HG03565 (cell line): ENCODE results near the gene ADISSP.
"Not testable (repeated sequence)": the region's sequence is repeated elsewhere in the genome, so short reads cannot be mapped to it uniquely, and the experiment has no call there.

Experiments
- ATAC-seq: cut with Tn5 transposase; IDR thresholded peaks from one replicate; pipeline ENCODE4 v1.9.1; 2021; ENCODE audit warnings: mild to moderate bottlenecking, moderate library complexity; ENCODE audit not compliant: unreplicated experiment

Gene ADISSP

GRCh38 chr20:3798373-3798768 lies 30.8 kb upstream of the ADISSP start:
- ATAC-seq, result no peak

GRCh38 chr20:3797592-3798372 lies 30.2 kb upstream of the ADISSP start:
- ATAC-seq, result no peak

GRCh38 chr20:3797226-3797545 lies 29.6 kb upstream of the ADISSP start:
- no peak for ATAC-seq

GRCh38 chr20:3796477-3797225 lies 29.1 kb upstream of the ADISSP start:
- ATAC-seq, result no peak

GRCh38 chr20:3795511-3796468 lies 28.2 kb upstream of the ADISSP start, which contains the start of gene CDC25B:
TSS of gene CDC25B (plus strand) at chr20:3796310. CDS start at chr20:3796532, 222 bp downstream.
- ATAC-seq, result peak; percentile 61

- ATAC-seq, result no peak
Observed at GRCh38 chr20:3794701-3795420, 27.3 kb upstream of the ADISSP start.

- not testable (repeated sequence) for ATAC-seq
Observed at GRCh38 chr20:3794168-3794567, 26.6 kb upstream of the ADISSP start.

- ATAC-seq, result not testable (repeated sequence)
Observed at GRCh38 chr20:3789201-3789600, 21.6 kb upstream of the ADISSP start.

- ATAC-seq, result no peak
Observed at GRCh38 chr20:3788685-3789155, 21.2 kb upstream of the ADISSP start.

GRCh38 chr20:3787324-3788014 lies 19.9 kb upstream of the ADISSP start:
- no peak for ATAC-seq

GRCh38 chr20:3786665-3787323 lies 19.2 kb upstream of the ADISSP start, which contains the start of gene CENPB:
TSS of gene CENPB (minus strand) at chr20:3786740. CDS start at chr20:3786483, 257 bp downstream.
- ATAC-seq, result peak; percentile 73

- peak; percentile 15 for ATAC-seq
Observed at GRCh38 chr20:3786126-3786484, 18.6 kb upstream of the ADISSP start.

- ATAC-seq, result no peak
Observed at GRCh38 chr20:3785240-3786125, 17.9 kb upstream of the ADISSP start.

GRCh38 chr20:3784863-3785239 lies 17.3 kb upstream of the ADISSP start:
- ATAC-seq, result no peak

- ATAC-seq, result no peak
Observed at GRCh38 chr20:3784216-3784853, 16.8 kb upstream of the ADISSP start.

- no peak for ATAC-seq
Observed at GRCh38 chr20:3783511-3784195, 16.1 kb upstream of the ADISSP start.

GRCh38 chr20:3783068-3783489 lies 15.5 kb upstream of the ADISSP start:
- ATAC-seq, result no peak
